SK-N-SH (cell line): ENCODE measurements around the gene CHI3L2.

ENCODE experiments used
- CHD2 ChIP-seq: fragments of 150-350 bp; IDR thresholded peaks from 2 replicates; pipeline ENCODE4 v1.6.1; 2018; ENCODE audit warnings: low read length; ENCODE audit not compliant: partially characterized antibody
- EP300 ChIP-seq, 2 experiments: IDR thresholded peaks; 2 replicates each; pipeline versions ENCODE4 v1.4.0 to v1.6.1; 2012; ENCODE audit warnings: borderline replicate concordance in 1 of 2, low read depth in 1 of 2, low read length in 1 of 2
- EZH2phosphoT487 ChIP-seq: fragments of 200-600 bp; sonication (generic); IDR thresholded peaks from 2 replicates; pipeline ENCODE4 v1.6.1; 2017; ENCODE audit warnings: low read depth, mixed run types, mild to moderate bottlenecking, antibody characterized with exemption, moderate library complexity, borderline replicate concordance
- POLR2AphosphoS5 ChIP-seq: IDR thresholded peaks from 2 replicates; pipeline ENCODE4 v1.6.1; 2012; ENCODE audit warnings: low read depth, low read length
- RCOR1 ChIP-seq: fragments of 150-350 bp; IDR thresholded peaks from 2 replicates; pipeline ENCODE4 v1.6.1; 2017; ENCODE audit warnings: antibody characterized with exemption, low read length
- TEAD4 ChIP-seq: IDR thresholded peaks from 2 replicates; pipeline ENCODE4 v1.4.0; 2012; ENCODE audit warnings: mild to moderate bottlenecking, borderline replicate concordance; ENCODE audit not compliant: insufficient read depth
- YY1 ChIP-seq: IDR thresholded peaks from 2 replicates; pipeline ENCODE4 v1.4.0; 2012; ENCODE audit warnings: low read depth, mild to moderate bottlenecking
- TF ChIP-seq, protein P1 (sequence below): fragments of 200-600 bp; sonication (generic); IDR thresholded peaks from 2 replicates; pipeline ENCODE4 v1.6.1; 2017; ENCODE audit warnings: antibody characterized with exemption, mild to moderate bottlenecking, moderate library complexity
- TF ChIP-seq, protein P2 (sequence below): IDR thresholded peaks from 2 replicates; pipeline ENCODE4 v1.6.1; 2012; ENCODE audit warnings: mild to moderate bottlenecking, low read depth, low read length, moderate library complexity
- TF ChIP-seq, protein P3 (sequence below): IDR thresholded peaks from 2 replicates; pipeline ENCODE4 v1.4.0; 2012; ENCODE audit warnings: low read depth
- TF ChIP-seq, protein P4 (sequence below): fragments of 150-350 bp; IDR thresholded peaks from 2 replicates; pipeline ENCODE4 v1.6.1; 2017; ENCODE audit warnings: antibody characterized with exemption, low read length, low read depth, borderline replicate concordance
- TF ChIP-seq, protein P5 (sequence below): IDR thresholded peaks from 2 replicates; pipeline ENCODE4 v1.4.0; 2012; ENCODE audit warnings: low read depth, borderline replicate concordance

DNA sequence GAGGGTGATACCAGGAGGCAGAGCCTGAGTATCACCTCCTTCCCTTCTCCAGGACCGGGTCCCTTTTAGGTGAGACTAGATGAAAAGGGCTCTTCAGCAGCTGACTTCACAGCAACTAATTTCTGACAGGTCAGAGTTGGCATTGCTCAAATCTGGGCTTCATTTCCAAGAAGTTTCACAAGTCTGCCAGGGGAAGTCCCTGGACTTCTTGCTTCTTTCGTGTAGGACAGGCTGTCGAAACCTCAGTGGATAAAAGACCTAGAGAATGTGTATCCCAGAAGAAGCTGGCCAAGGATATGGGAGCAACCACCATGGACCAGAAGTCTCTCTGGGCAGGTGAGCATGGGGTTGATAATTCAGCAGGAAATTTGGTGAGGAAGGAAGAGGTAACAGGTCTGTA, at the start of gene CHI3L2:
- TF ChIP-seq, protein P1, sequence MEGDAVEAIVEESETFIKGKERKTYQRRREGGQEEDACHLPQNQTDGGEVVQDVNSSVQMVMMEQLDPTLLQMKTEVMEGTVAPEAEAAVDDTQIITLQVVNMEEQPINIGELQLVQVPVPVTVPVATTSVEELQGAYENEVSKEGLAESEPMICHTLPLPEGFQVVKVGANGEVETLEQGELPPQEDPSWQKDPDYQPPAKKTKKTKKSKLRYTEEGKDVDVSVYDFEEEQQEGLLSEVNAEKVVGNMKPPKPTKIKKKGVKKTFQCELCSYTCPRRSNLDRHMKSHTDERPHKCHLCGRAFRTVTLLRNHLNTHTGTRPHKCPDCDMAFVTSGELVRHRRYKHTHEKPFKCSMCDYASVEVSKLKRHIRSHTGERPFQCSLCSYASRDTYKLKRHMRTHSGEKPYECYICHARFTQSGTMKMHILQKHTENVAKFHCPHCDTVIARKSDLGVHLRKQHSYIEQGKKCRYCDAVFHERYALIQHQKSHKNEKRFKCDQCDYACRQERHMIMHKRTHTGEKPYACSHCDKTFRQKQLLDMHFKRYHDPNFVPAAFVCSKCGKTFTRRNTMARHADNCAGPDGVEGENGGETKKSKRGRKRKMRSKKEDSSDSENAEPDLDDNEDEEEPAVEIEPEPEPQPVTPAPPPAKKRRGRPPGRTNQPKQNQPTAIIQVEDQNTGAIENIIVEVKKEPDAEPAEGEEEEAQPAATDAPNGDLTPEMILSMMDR: no peak
- TF ChIP-seq POLR2AphosphoS5 (no peak), EP300 (IDR thresholded peaks at IDR 0.05; ENCODE audit: borderline replicate concordance in 1 of 2, low read depth in 1 of 2, low read length in 1 of 2) (no peak), EZH2phosphoT487 (no peak), YY1 (no peak), CHD2 (no peak), RCOR1 (no peak), TEAD4 (no peak)
- TF ChIP-seq, protein P2, sequence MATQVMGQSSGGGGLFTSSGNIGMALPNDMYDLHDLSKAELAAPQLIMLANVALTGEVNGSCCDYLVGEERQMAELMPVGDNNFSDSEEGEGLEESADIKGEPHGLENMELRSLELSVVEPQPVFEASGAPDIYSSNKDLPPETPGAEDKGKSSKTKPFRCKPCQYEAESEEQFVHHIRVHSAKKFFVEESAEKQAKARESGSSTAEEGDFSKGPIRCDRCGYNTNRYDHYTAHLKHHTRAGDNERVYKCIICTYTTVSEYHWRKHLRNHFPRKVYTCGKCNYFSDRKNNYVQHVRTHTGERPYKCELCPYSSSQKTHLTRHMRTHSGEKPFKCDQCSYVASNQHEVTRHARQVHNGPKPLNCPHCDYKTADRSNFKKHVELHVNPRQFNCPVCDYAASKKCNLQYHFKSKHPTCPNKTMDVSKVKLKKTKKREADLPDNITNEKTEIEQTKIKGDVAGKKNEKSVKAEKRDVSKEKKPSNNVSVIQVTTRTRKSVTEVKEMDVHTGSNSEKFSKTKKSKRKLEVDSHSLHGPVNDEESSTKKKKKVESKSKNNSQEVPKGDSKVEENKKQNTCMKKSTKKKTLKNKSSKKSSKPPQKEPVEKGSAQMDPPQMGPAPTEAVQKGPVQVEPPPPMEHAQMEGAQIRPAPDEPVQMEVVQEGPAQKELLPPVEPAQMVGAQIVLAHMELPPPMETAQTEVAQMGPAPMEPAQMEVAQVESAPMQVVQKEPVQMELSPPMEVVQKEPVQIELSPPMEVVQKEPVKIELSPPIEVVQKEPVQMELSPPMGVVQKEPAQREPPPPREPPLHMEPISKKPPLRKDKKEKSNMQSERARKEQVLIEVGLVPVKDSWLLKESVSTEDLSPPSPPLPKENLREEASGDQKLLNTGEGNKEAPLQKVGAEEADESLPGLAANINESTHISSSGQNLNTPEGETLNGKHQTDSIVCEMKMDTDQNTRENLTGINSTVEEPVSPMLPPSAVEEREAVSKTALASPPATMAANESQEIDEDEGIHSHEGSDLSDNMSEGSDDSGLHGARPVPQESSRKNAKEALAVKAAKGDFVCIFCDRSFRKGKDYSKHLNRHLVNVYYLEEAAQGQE: no peak
- TF ChIP-seq, protein P3, sequence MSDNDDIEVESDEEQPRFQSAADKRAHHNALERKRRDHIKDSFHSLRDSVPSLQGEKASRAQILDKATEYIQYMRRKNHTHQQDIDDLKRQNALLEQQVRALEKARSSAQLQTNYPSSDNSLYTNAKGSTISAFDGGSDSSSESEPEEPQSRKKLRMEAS: no peak
- TF ChIP-seq, protein P4, sequence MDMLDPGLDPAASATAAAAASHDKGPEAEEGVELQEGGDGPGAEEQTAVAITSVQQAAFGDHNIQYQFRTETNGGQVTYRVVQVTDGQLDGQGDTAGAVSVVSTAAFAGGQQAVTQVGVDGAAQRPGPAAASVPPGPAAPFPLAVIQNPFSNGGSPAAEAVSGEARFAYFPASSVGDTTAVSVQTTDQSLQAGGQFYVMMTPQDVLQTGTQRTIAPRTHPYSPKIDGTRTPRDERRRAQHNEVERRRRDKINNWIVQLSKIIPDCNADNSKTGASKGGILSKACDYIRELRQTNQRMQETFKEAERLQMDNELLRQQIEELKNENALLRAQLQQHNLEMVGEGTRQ: no peak
- TF ChIP-seq, protein P5, sequence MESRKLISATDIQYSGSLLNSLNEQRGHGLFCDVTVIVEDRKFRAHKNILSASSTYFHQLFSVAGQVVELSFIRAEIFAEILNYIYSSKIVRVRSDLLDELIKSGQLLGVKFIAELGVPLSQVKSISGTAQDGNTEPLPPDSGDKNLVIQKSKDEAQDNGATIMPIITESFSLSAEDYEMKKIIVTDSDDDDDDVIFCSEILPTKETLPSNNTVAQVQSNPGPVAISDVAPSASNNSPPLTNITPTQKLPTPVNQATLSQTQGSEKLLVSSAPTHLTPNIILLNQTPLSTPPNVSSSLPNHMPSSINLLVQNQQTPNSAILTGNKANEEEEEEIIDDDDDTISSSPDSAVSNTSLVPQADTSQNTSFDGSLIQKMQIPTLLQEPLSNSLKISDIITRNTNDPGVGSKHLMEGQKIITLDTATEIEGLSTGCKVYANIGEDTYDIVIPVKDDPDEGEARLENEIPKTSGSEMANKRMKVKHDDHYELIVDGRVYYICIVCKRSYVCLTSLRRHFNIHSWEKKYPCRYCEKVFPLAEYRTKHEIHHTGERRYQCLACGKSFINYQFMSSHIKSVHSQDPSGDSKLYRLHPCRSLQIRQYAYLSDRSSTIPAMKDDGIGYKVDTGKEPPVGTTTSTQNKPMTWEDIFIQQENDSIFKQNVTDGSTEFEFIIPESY: no peak
